Activated CD8-positive, alpha-beta memory T cell treated with anti-CD3 and anti-CD28 coated beads for 36 hours (primary cell): ENCODE data around the gene E2F6. TPM values are rescaled to one million over a fixed set of nuclear protein-coding genes. Genes with fewer than 3 reads are reported as not detected.

ENCODE experiments used
- CTCF ChIA-PET: fragments of 350-600 bp; sonication (Branson Sonifier 250); formaldehyde crosslinking; loops from one replicate; lab custom pipeline; 2021; ENCODE audit warnings: antibody characterized with exemption; lab: Charles Lee
- POLR2A ChIA-PET: fragments of 350-600 bp; sonication (Branson Sonifier 250); formaldehyde crosslinking; loops from one replicate; lab custom pipeline; 2021; ENCODE audit warnings: antibody characterized with exemption; lab: Charles Lee
- total RNA-seq, 2 experiments: library from RNA; stranded (reverse); gene quantifications; one replicate each; pipeline ENCODE4 v1.2.3, GENCODE V29; 2021

The E2F6 gene
- total RNA-seq, 2 experiments from 2014 or later: 15.6 to 15.7 TPM

- ChIA-PET POLR2A (no interaction called here), CTCF (no interaction called here)
Measured at GRCh38 chr2:11427224-11427623, 38.7 kb downstream of the E2F6 start.

DNA sequence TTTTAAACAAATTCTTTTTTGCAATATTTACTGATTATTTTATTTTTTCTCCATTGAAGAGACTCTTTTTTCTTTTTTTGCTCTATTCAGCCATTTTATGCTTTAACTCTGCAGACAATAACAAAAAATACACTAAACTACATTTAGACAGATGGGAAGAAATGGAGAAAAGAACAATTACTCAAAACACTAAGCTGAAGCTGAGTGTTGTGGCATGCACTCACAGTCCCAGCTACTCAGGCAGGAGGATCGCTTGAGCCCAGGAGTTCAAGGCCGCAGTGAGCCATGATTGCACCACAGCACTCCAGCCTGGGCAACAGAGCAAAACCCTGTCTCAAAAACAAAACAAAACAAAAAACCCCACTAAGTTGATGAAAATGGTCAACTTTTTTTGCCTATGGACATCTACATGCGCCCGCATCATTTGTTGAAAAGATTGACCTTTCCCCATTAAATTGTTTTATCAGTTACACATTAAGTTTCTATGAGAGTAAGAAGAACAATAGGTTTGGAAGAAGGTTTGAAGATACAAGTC, 43.0 kb downstream of the E2F6 start:
- ChIA-PET POLR2A (no interaction called here), CTCF (no interaction called here)

- POLR2A ChIA-PET: no interaction called here
- CTCF ChIA-PET: interaction anchor here (1.6 kb wide), 1 partner anchor 9 kb away, joined by 3 read pairs; no protein-coding TSS in a partner anchor
Measured at GRCh38 chr2:11422491-11422865, 43.5 kb downstream of the E2F6 start.

- ChIA-PET POLR2A (no interaction called here), CTCF (interaction anchor here (1.6 kb wide), 1 partner anchor 9 kb away, joined by 3 read pairs; no protein-coding TSS in a partner anchor)
Measured at GRCh38 chr2:11421863-11422490, 44.0 kb downstream of the E2F6 start.

DNA sequence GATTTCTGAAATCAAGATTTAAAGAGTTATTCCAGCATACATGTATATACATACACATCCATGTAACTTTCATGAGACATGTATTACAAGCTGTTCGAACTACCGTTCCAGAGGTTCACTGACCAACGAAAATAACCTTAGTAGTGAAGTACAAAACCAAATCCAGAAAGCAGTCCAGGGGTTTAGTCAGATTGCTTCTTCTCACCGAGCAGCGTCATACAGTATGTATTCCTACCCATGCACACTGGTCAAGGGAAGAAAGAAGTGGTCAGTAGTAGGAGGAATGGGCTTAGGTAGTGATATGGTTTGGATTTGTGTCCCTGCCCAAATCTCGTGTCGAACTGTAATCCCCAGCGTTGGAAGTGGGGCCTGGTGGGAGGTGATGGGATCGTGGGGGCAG, 45.3 kb downstream of the E2F6 start:
- ChIA-PET CTCF (no interaction called here), POLR2A (no interaction called here)

DNA sequence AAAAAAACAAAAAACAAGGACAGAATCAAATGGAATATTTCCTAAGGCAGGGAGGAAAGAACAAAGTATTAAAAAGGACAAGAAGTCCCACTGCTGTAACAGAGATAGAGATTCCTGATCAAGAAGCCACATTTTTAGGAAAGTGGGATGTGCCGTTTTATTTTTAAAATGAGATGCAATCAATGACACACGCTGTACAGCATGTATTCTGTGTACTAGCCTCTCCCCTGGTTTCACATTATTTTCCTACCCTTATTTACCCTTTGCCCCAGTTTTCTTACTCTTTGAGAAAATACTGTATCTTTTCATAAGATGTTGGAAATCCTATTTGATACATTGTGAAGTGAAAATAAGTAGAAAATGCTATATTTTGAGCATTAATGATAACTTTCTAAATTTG, 45.8 kb downstream of the E2F6 start:
- POLR2A ChIA-PET: no interaction called here
- CTCF ChIA-PET: no interaction called here

DNA sequence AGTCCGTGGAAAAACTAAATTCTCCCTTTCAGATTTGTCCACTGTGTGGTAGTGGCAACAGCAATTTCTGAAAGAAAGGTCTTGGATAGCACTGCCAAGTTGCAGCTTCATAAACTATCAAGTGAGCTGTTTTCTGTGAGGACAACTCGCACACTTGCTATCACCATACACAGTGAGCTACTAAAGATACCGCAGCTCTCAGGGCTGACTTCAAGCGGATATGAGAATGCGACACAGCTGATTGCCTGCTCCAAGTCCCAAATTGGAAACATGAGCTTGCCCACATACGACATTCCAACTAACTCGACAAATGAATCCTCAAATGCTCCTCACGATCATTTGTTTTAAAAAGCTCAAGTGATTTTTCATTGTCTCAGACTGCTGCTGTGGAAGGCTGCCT, 46.2 kb downstream of the E2F6 start:
- ChIA-PET POLR2A (no interaction called here), CTCF (no interaction called here)

- ChIA-PET POLR2A (no interaction called here), CTCF (interaction anchor here (0.8 to 1.6 kb wide), 3 partner anchors 164 to 586 kb away, joined by 4 read pairs; no protein-coding TSS in a partner anchor)
Measured at GRCh38 chr2:11417946-11418585, 47.9 kb downstream of the E2F6 start.

GRCh38 chr2:11416931-11417330, 49.0 kb downstream of the E2F6 start:
- CTCF ChIA-PET: interaction anchor here (1.6 kb wide), 2 partner anchors 166 to 584 kb away, joined by 4 read pairs; no protein-coding TSS in a partner anchor
- POLR2A ChIA-PET: interaction anchor here (0.6 kb wide), 1 partner anchor 36 kb away, joined by 3 read pairs; no protein-coding TSS in a partner anchor

DNA sequence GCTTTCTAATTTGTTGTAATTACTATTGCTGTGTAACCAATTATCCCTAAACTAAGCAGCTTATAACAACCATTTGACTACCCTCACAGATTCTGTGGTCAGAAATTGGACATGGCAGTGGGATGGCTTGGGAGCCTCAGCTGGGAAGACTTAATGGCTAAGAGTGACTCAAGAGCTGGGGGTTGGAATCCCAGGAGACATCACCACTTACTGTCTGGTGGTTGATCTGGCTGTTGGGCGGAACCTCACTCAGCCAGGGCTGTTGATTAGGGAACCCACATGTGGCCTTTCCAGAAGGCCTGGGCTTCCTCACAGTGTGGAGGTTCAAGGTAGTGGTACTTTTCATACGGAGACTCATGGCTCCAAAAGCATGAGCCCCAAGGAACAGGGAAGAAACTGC, 49.8 kb downstream of the E2F6 start:
- POLR2A ChIA-PET: no interaction called here
- CTCF ChIA-PET: no interaction called here

GRCh38 chr2:11414372-11415124, 51.4 kb downstream of the E2F6 start:
- ChIA-PET CTCF (no interaction called here), POLR2A (no interaction called here)

- CTCF ChIA-PET: no interaction called here
- POLR2A ChIA-PET: no interaction called here
Measured at GRCh38 chr2:11412449-11412810, 53.5 kb downstream of the E2F6 start.

DNA sequence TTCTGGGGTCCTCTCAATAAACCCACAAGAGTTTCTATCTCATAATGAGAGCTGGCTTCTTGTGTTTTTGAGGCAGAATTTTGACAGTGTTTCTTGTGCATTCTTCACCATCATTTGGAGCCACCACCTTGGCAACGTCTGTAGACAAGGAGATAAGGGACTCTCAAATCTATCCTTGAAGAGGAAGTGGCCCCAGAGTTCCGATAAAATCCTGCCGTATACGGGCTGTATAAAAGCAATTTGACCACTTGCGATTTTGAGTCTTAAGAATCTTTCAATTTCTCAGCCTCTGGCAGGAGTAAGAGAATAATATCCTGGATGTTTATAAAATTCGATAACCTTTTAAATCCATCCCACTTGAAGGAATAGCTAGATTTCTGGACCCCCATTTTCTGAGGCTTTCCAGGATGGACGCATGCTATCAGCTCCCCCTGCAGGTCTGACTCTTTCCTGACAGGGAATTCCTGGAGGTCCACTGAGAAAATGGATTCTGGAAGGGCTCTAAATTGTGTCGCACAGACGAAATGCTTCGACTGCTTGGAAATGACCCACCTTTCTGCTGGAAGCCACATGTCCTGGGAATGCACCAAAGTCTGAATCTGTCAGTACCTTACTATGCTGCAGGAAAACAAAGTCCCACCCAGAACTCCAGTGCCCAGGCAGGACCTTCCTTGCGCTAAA, 54.1 kb downstream of the E2F6 start:
- ChIA-PET CTCF (interaction anchor here (1.1 kb wide), 1 partner anchor 279 kb away, joined by 3 read pairs; a partner anchor contains a TSS), POLR2A (no interaction called here)

GRCh38 chr2:11411244-11411643, 54.7 kb downstream of the E2F6 start:
- ChIA-PET CTCF (interaction anchor here (1.1 kb wide), 1 partner anchor 278 kb away, joined by 3 read pairs; a partner anchor contains a TSS), POLR2A (no interaction called here)

DNA sequence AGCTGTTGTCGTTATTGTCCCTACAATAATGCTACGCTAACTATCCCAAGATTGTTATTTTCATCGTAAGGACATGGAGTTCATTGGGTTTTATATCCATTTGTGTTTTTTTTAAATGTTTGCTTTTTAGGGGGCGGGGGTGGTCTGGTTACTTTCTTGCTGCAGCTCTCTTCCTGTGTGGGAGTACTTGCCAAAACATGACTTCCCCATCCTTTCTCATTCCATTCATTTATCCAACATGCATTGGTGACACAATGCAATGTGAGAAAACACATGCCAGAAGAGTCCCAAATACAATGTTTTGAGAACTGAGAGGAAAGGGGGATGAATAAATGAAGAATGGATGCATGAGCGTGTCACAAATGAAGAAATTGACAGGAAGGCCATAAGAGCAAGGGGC, 55.9 kb downstream of the E2F6 start:
- POLR2A ChIA-PET: no interaction called here

GRCh38 chr2:11409572-11409959, 56.4 kb downstream of the E2F6 start:
- ChIA-PET CTCF (no interaction called here), POLR2A (no interaction called here)

More for the DNA sequence above, 55.9 kb downstream of the E2F6 start:
- CTCF ChIA-PET: no interaction called here

- ChIA-PET POLR2A (no interaction called here), CTCF (no interaction called here)
Measured at GRCh38 chr2:11408959-11409571, 56.9 kb downstream of the E2F6 start.

DNA sequence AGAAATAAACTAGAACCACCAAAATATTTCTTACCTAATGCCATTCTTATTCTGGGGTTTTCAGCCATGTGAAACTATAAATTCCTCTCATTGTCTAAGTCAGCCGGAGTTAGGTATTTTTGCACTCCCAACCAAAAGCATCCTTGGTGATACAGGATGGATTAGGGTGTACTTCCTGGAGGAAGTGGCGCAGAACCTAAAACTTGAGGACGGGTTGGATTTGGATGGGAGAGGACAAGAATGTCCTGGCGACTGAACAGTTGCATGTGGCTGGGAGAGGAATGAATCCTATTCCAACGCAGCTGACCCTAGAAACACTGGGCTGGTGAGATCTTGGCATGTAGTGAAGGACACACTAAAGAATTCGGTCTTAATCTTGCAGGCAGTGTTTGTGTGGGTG, 58.5 kb downstream of the E2F6 start:
- ChIA-PET CTCF (no interaction called here), POLR2A (no interaction called here)

DNA sequence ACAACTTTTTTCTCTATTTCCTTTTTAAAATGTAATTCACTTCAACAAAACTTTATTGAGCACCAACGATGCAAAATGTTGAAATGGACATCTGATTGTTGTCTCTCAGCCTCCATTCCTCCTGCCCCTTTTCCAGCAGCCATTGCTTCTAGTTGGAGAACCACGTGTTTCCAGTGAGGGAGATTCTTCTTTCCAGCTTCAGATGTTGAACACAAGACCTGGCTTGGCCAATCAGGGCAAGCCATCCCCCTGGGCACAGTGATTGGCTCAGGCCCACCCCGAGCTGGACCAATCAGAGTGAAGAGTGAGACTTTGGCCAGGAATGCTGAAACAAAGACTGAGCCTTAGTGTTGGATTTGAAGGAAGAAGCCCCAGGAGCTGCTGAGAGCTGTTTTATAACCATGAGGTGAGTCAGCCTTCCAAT, 59.0 kb downstream of the E2F6 start:
- CTCF ChIA-PET: no interaction called here
- POLR2A ChIA-PET: no interaction called here
